H1 (cell line): Measurements from ENCODE around the gene C12orf75. TPM values are rescaled to one million over a fixed set of nuclear protein-coding genes. Genes with fewer than 3 reads are reported as not detected.

Source experiments
- CTCF ChIA-PET: fragments of 300-600 bp; sonication (Branson Sonifier 250); formaldehyde crosslinking; loops from one replicate; lab custom pipeline; 2021; ENCODE audit not compliant: partially characterized antibody; lab: Charles Lee
- POLR2A ChIA-PET: fragments of 300-600 bp; sonication (Branson Sonifier 250); formaldehyde crosslinking; loops from one replicate; lab custom pipeline; 2021; ENCODE audit warnings: inconsistent platforms; ENCODE audit not compliant: partially characterized antibody; lab: Charles Lee
- DNase-seq, 2 experiments: peaks; one replicate each; pipeline versions ENCODE4 v3.0.0 to v3.0.0-alpha.2; 2010 to 2022; ENCODE audit warnings: low spot score in 2 of 2, low read depth in 1 of 2, mixed read lengths in 1 of 2
- FAIRE-seq: peaks from 2 replicates; lab custom pipeline; 2011; peaks lifted over from hg19 to GRCh38; lab: Jason Lieb, UNC
- H2AFZ ChIP-seq: 2 replicates; pipeline ENCODE4 v1.8.1; 2012; ENCODE audit warnings: low read length, inconsistent platforms
- H2AK5ac ChIP-seq: 2 replicates; pipeline ENCODE4 v1.6.1; 2013; ENCODE audit warnings: low read depth, low read length
- H2BK120ac ChIP-seq: replicated peaks from 2 replicates; pipeline ENCODE3; 2013; ENCODE audit warnings: low read depth, low read length, inconsistent platforms
- H2BK12ac ChIP-seq: 2 replicates; pipeline ENCODE4 v1.6.1; 2013; ENCODE audit warnings: low read depth, low read length
- H2BK15ac ChIP-seq: 2 replicates; pipeline ENCODE4 v1.6.1; 2013; ENCODE audit warnings: low read length
- H2BK20ac ChIP-seq: 2 replicates; pipeline ENCODE4 v1.6.1; 2013; ENCODE audit warnings: low read length
- H2BK5ac ChIP-seq: 2 replicates; pipeline ENCODE4 v1.6.1; 2013; ENCODE audit warnings: low read depth, low read length
- H3K14ac ChIP-seq: 2 replicates; pipeline ENCODE4 v1.6.1; 2013; ENCODE audit warnings: inconsistent platforms; ENCODE audit not compliant: insufficient read length
- H3K18ac ChIP-seq: 2 replicates; pipeline ENCODE4 v1.6.1; 2013; ENCODE audit warnings: low read length; ENCODE audit errors: extremely low read depth
- H3K23ac ChIP-seq: 2 replicates; pipeline ENCODE4 v1.6.1; 2013; ENCODE audit warnings: inconsistent platforms; ENCODE audit not compliant: insufficient read length
- H3K23me2 ChIP-seq: 2 replicates; pipeline ENCODE4 v1.6.1; 2013; ENCODE audit warnings: low read depth, low read length
- H3K27ac ChIP-seq: 2 replicates; pipeline ENCODE4 v1.6.1; 2011; ENCODE audit warnings: low read depth, low read length, inconsistent platforms
- H3K27me3 ChIP-seq, 4 experiments: replicated peaks in 1 of 4; 1 replicate in 1 of 4; 2 replicates in 3 of 4; pipeline versions ENCODE4 v1.6.1 to v1.8.1; 2011 to 2013; ENCODE audit warnings: low read length in 3 of 4, mild to moderate bottlenecking in 3 of 4, inconsistent platforms in 2 of 4, mixed read lengths in 2 of 4, moderate library complexity in 1 of 4; ENCODE audit not compliant: control insufficient read depth in 3 of 4, insufficient read depth in 3 of 4; ENCODE audit errors: extremely low read depth in 1 of 4
- H3K36me3 ChIP-seq, 4 experiments: 2 replicates each; pipeline versions ENCODE4 v1.6.1 to v1.8.1; 2011 to 2013; ENCODE audit warnings: mild to moderate bottlenecking in 4 of 4, low read length in 3 of 4, moderate library complexity in 2 of 4, control low read depth in 1 of 4, inconsistent platforms in 1 of 4; ENCODE audit not compliant: insufficient read depth in 4 of 4, control insufficient read depth in 2 of 4
- H3K4ac ChIP-seq: replicated peaks from 2 replicates; pipeline ENCODE3; 2013; ENCODE audit warnings: low read length, low read depth, mixed read lengths, inconsistent platforms; ENCODE audit not compliant: insufficient read length
- H3K4me1 ChIP-seq, 4 experiments: replicated peaks in 1 of 4; 1 replicate in 1 of 4; 2 replicates in 3 of 4; pipeline versions ENCODE4 v1.6.1 to v1.8.1; 2011 to 2013; ENCODE audit warnings: low read length in 3 of 4, inconsistent platforms in 2 of 4, mixed read lengths in 1 of 4; ENCODE audit not compliant: insufficient read depth in 4 of 4, control insufficient read depth in 3 of 4
- H3K4me2 ChIP-seq, 2 experiments: 2 replicates each; pipeline versions ENCODE4 v1.6.1 to v1.8.1; 2011 to 2013; ENCODE audit warnings: low read depth in 2 of 2, low read length in 2 of 2, control low read depth in 1 of 2, inconsistent platforms in 1 of 2, mild to moderate bottlenecking in 1 of 2; ENCODE audit not compliant: insufficient read depth in 1 of 2
- H3K4me3 ChIP-seq, 4 experiments: fragments of 200-600, 300-600 bp in 1 of 4; sonication (generic), shearing (Covaris generic), sonication (Bioruptor Twin) in 1 of 4; 2 replicates each; pipeline versions ENCODE4 v1.5.1 to v1.8.1; 2011 to 2016; ENCODE audit warnings: low read length in 4 of 4, low read depth in 3 of 4, control low read depth in 2 of 4, inconsistent platforms in 2 of 4, mild to moderate bottlenecking in 2 of 4, mixed read lengths in 1 of 4, moderate library complexity in 1 of 4; ENCODE audit not compliant: insufficient read depth in 2 of 4; ENCODE audit errors: extremely low read depth in 1 of 4
- H3K56ac ChIP-seq: replicated peaks from 2 replicates; pipeline ENCODE3; 2013; ENCODE audit warnings: low read depth, mild to moderate bottlenecking, mixed read lengths, low read length, inconsistent platforms; ENCODE audit not compliant: insufficient read length
- H3K79me1 ChIP-seq: 2 replicates; pipeline ENCODE4 v1.6.1; 2013; ENCODE audit warnings: low read depth, low read length, control low read depth
- H3K79me2 ChIP-seq, 2 experiments: 2 replicates each; pipeline versions ENCODE4 v1.6.1 to v1.8.1; 2012 to 2013; ENCODE audit warnings: low read length in 2 of 2, mild to moderate bottlenecking in 2 of 2, inconsistent platforms in 1 of 2; ENCODE audit not compliant: insufficient read depth in 2 of 2, control insufficient read depth in 1 of 2
- H3K9ac ChIP-seq, 4 experiments: replicated peaks in 1 of 4; 1 replicate in 1 of 4; 2 replicates in 3 of 4; pipeline versions ENCODE4 v1.6.1 to v1.8.1; 2011 to 2013; ENCODE audit warnings: low read depth in 3 of 4, low read length in 3 of 4, control low read depth in 2 of 4, mild to moderate bottlenecking in 2 of 4, moderate library complexity in 2 of 4, inconsistent platforms in 1 of 4; ENCODE audit errors: extremely low read depth in 1 of 4
- H3K9me3 ChIP-seq, 2 experiments: 2 replicates each; pipeline versions ENCODE4 v1.6.1 to v1.8.1; 2012 to 2013; ENCODE audit warnings: mild to moderate bottlenecking in 2 of 2, moderate library complexity in 2 of 2, control low read depth in 1 of 2, inconsistent platforms in 1 of 2, low read depth in 1 of 2, low read length in 1 of 2, mixed read lengths in 1 of 2; ENCODE audit not compliant: insufficient read depth in 2 of 2
- H4K20me1 ChIP-seq, 2 experiments: replicated peaks in 1 of 2; 2 replicates each; pipeline versions ENCODE3 to v1.8.1; 2011 to 2013; ENCODE audit warnings: inconsistent platforms in 2 of 2, low read length in 2 of 2, mild to moderate bottlenecking in 1 of 2; ENCODE audit not compliant: insufficient read depth in 2 of 2, control insufficient read depth in 1 of 2
- H4K5ac ChIP-seq: 2 replicates; pipeline ENCODE4 v1.6.1; 2013; ENCODE audit warnings: low read length, low read depth, mixed read lengths, inconsistent platforms; ENCODE audit not compliant: insufficient read length
- H4K8ac ChIP-seq: 2 replicates; pipeline ENCODE4 v1.8.0; 2013; ENCODE audit warnings: mild to moderate bottlenecking, moderate library complexity, low read length, inconsistent platforms; ENCODE audit not compliant: insufficient read depth; ENCODE audit errors: extremely low read depth
- H4K91ac ChIP-seq: replicated peaks from 2 replicates; pipeline ENCODE3; 2013; ENCODE audit warnings: low read length, mixed read lengths, inconsistent platforms; ENCODE audit not compliant: insufficient read length
- BRCA1 ChIP-seq: IDR thresholded peaks from 2 replicates; pipeline ENCODE4 v1.6.1; 2012; ENCODE audit warnings: low read depth, low read length, improper control_type of control experiment
- CBX5 ChIP-seq: fragments of 300-800, 300-1000 bp; sonication (generic); IDR thresholded peaks from 2 replicates; pipeline ENCODE4 v1.7.1; 2016; ENCODE audit warnings: antibody characterized with exemption, low read length, low read depth
- CBX8 ChIP-seq: fragments of 300-800, 300-1000 bp; sonication (generic); IDR thresholded peaks from 2 replicates; pipeline ENCODE4 v1.7.1; 2016; ENCODE audit warnings: low read depth, low read length, borderline replicate concordance
- CEBPB ChIP-seq: IDR thresholded peaks from 2 replicates; pipeline ENCODE4 v1.6.1; 2012; ENCODE audit warnings: low read depth, low read length
- EGR1 ChIP-seq: IDR thresholded peaks from 2 replicates; pipeline ENCODE4 v1.6.1; 2011; ENCODE audit warnings: low read depth, low read length, borderline replicate concordance
- JUND ChIP-seq: IDR thresholded peaks from 2 replicates; pipeline ENCODE4 v1.6.1; 2011; ENCODE audit warnings: mild to moderate bottlenecking, improper control_type of control experiment, low read length
- KDM1A ChIP-seq: fragments of 200-600, 300-600 bp; sonication (generic); IDR thresholded peaks from 2 replicates; pipeline ENCODE4 v1.7.1; 2016; ENCODE audit warnings: mild to moderate bottlenecking, low read length, borderline replicate concordance
- MAX ChIP-seq: IDR thresholded peaks from 2 replicates; pipeline ENCODE4 v1.6.1; 2012; ENCODE audit warnings: inconsistent platforms
- POLR2AphosphoS5 ChIP-seq: IDR thresholded peaks from 2 replicates; pipeline ENCODE4 v1.6.1; 2011; ENCODE audit warnings: low read depth, low read length
- POU5F1 ChIP-seq: IDR thresholded peaks from 2 replicates; pipeline ENCODE4 v1.6.1; 2011; ENCODE audit warnings: low read depth, mild to moderate bottlenecking, low read length, moderate library complexity
- RFX5 ChIP-seq: IDR thresholded peaks from 2 replicates; pipeline ENCODE4 v1.6.1; 2011; ENCODE audit warnings: low read depth, low read length, improper control_type of control experiment, borderline replicate concordance
- TAF7 ChIP-seq: optimal IDR thresholded peaks from 2 replicates; pipeline ENCODE3; 2011; ENCODE audit warnings: low read depth, mild to moderate bottlenecking, inconsistent platforms, low read length, moderate library complexity, borderline replicate concordance
- TCF12 ChIP-seq: IDR thresholded peaks from 2 replicates; pipeline ENCODE4 v1.6.1; 2011; ENCODE audit warnings: low read depth, mild to moderate bottlenecking, low read length
- USF2 ChIP-seq: IDR thresholded peaks from 2 replicates; pipeline ENCODE4 v1.6.1; 2011; ENCODE audit warnings: low read length, improper control_type of control experiment
- WGBS, 2 experiments: shearing (Covaris generic) in 1 of 2; methylation state at CpG; one replicate each; pipeline versions ENCODE4 v1.1.6 to v1.1.7; 2013 to 2015; ENCODE audit warnings: low lambda C conversion rate in 2 of 2, mixed read lengths in 2 of 2, inconsistent platforms in 1 of 2, low coverage in 1 of 2, missing lambda C conversion rate in 1 of 2; ENCODE audit not compliant: insufficient replicate concordance in 2 of 2, insufficient coverage in 1 of 2, insufficient read length in 1 of 2; ENCODE audit errors: extremely low coverage in 1 of 2, missing lambda C conversion rate in 1 of 2; 5-methylcytosine and 5-hydroxymethylcytosine counted together
- polyA plus RNA-seq, 7 experiments: library from polyadenylated mRNA; depleted of rRNA in 3 of 7; stranded (reverse) in 5 of 7; unstranded in 2 of 7; fragments of >200 nt in 5 of 7; fragments of 200-250 nt in 2 of 7; gene quantifications; 1 replicate in 5 of 7; 2 replicates in 1 of 7; 4 replicates in 1 of 7; pipeline versions ENCODE4 v1.2.1 to v1.2.3, GENCODE V29; 2011 to 2013; ENCODE audit warnings: missing spikeins in 2 of 7, mixed read lengths in 2 of 7
- total RNA-seq: library from RNA; stranded (reverse); fragmentation: NEBNext Ultra II Directional; extraction: Animal tissue kit (Norgen Biotek cat#: 25700); gene quantifications from 2 replicates; pipeline ENCODE4 v1.2.1, GENCODE V29; 2021

The C12orf75 gene
- total and polyA plus RNA-seq, 2 of the 8 experiments (the other 6 are each of a cell fraction or from before 2014, with no cell fraction given) = 26.4 to 41.2 TPM

- Histone ChIP-seq H3K4me2 (no peak overlapping the region), H3K23ac (no peak overlapping the region), H3K79me1 (peaks cover 2% of the 10 kb centered on the region; the same call in 1 of the 2 replicates), H3K4me1 (peaks cover 0 to 3% (median 0%) of the 10 kb centered on the region in 4 experiments; a peak in 2 of 7 replicates), H3K4me3 (no peak overlapping the region), H2BK20ac (no peak overlapping the region), H2BK120ac (no peak overlapping the region), H4K5ac (no peak overlapping the region), H3K14ac (no peak overlapping the region), H3K9ac (no peak overlapping the region), H3K56ac (no peak overlapping the region), H2AFZ (no peak overlapping the region), H2BK15ac (no peak overlapping the region), H3K9me3 (peaks cover 15% of the 10 kb centered on the region in 2 experiments), H2BK12ac (no peak overlapping the region), H3K27me3 (peaks cover 0 to 5% (median 3%) of the 10 kb centered on the region in 4 experiments; a peak in 4 of 7 replicates), H3K18ac (no peak overlapping the region), H4K91ac (no peak overlapping the region), H4K20me1 (peaks cover 0 to 2% of the 10 kb centered on the region in 2 experiments), H3K27ac (no peak overlapping the region), H4K8ac (no peak overlapping the region), H2AK5ac (no peak overlapping the region), H3K4ac (no peak overlapping the region), H3K36me3 (peaks cover 0 to 7% (median 0%) of the 10 kb centered on the region in 4 experiments; a peak in 1 of 8 replicates), H3K23me2 (no peaks in the 10 kb centered on the region), H3K79me2 (peaks cover 0 to 3% of the 10 kb centered on the region in 2 experiments; a peak in 1 of 4 replicates), H2BK5ac (no peak overlapping the region)
- 91% methylated on average over 3 of the region's 3 CpGs; no CpG with 5 or more reads in 1 of the 2 experiments for WGBS, 2 experiments
- no peak for DNase-seq
- ChIA-PET POLR2A (no interaction called here), CTCF (interaction anchor here (0.7 to 1.0 kb wide), 2 partner anchors 21 to 59 kb away, joined by 3 read pairs; no protein-coding TSS in a partner anchor)
- FAIRE-seq = no peak
- TF ChIP-seq POU5F1 = no peak
- TF ChIP-seq RFX5 = no peak
- no peak for TF ChIP-seq CBX8
- TF ChIP-seq KDM1A = no peak
- TF ChIP-seq MAX = no peak
- TF ChIP-seq POLR2AphosphoS5 = no peak
- no peak for TF ChIP-seq CEBPB
- no peak for TF ChIP-seq BRCA1
- no peak for TF ChIP-seq EGR1
- no peak for TF ChIP-seq TCF12
- no peak for TF ChIP-seq CBX5
- TF ChIP-seq TAF7 = no peak
- TF ChIP-seq USF2 = no peak
- TF ChIP-seq JUND = no peak
Observed at GRCh38 chr12:105337391-105337790, 6.9 kb downstream of the C12orf75 start.
